Muscle of leg (tissue), 11 donors: ENCODE data around the gene PDHX. TPM values are rescaled to one million over a fixed set of nuclear protein-coding genes. Genes with fewer than 3 reads are reported as not detected.
"Not testable (repeated sequence)": the region's sequence is repeated elsewhere in the genome, so short reads cannot be mapped to it uniquely, and the experiment has no call there.

ENCODE experiments used
- DNase-seq: peaks from one replicate; pipeline ENCODE4 v3.0.0; 2013
- H3K27ac ChIP-seq: one replicate; pipeline ENCODE4 v1.5.1; 2013; ENCODE audit warnings: mild to moderate bottlenecking, low read length, control low read depth
- H3K27me3 ChIP-seq: one replicate; pipeline ENCODE4 v1.6.1; 2013; ENCODE audit warnings: low read length; ENCODE audit not compliant: control insufficient read depth, insufficient read depth
- H3K36me3 ChIP-seq: one replicate; pipeline ENCODE4 v1.6.1; 2013; ENCODE audit warnings: low read length; ENCODE audit not compliant: control insufficient read depth, insufficient read depth
- H3K4me1 ChIP-seq: one replicate; pipeline ENCODE4 v1.6.1; 2013; ENCODE audit warnings: low read length; ENCODE audit not compliant: control insufficient read depth, insufficient read depth
- H3K4me3 ChIP-seq: one replicate; pipeline ENCODE4 v1.5.1; 2013; ENCODE audit warnings: low read length, control low read depth
- H3K9me3 ChIP-seq: replicated peaks from 2 replicates; pipeline ENCODE4 v1.6.1; 2013; ENCODE audit warnings: low read depth, low read length; ENCODE audit not compliant: control insufficient read depth
- WGBS: methylation state at CpG from one replicate; pipeline ENCODE4 v1.1.5; 2013; ENCODE audit warnings: missing lambda C conversion rate; ENCODE audit not compliant: insufficient coverage; 5-methylcytosine and 5-hydroxymethylcytosine counted together
- polyA plus RNA-seq, 8 donors: library from polyadenylated mRNA; unstranded; fragments of 120-200 nt; gene quantifications; one replicate each; pipeline versions ENCODE4 v1.2.1 to v1.2.3, GENCODE V29; 2013; ENCODE audit warnings: inconsistent platforms in 1 of 8, low replicate concordance in 1 of 8; ENCODE audit not compliant: insufficient read length in 8 of 8, insufficient read depth in 1 of 8
- total RNA-seq: library from RNA; stranded (reverse); fragments of 120-200 nt; gene quantifications from one replicate; pipeline ENCODE4 v1.2.4, GENCODE V29; 2013

PDHX gene
- total and polyA plus RNA-seq, 9 donors, result 21.8 to 30.3 (median 24.0) TPM

- Histone ChIP-seq H3K4me1 (peaks cover 2% of the 10 kb centered on the region), H3K4me3 (no peak overlapping the region), H3K9me3 (peaks cover 2% of the 10 kb centered on the region), H3K36me3 (peaks cover 5% of the 10 kb centered on the region), H3K27me3 (no peaks in the 10 kb centered on the region), H3K27ac (no peak overlapping the region)
- WGBS, result 90% methylated on average over 1 of the region's 3 CpGs
- no peak for DNase-seq
Measured at GRCh38 chr11:34907934-34908593, 8.4 kb upstream of the PDHX start.

GRCh38 chr11:34909415-34909814 lies 7.0 kb upstream of the PDHX start:
- Histone ChIP-seq H3K27me3 (no peaks in the 10 kb centered on the region), H3K4me1 (peaks cover 2% of the 10 kb centered on the region), H3K27ac (no peak overlapping the region), H3K9me3 (peaks cover 2% of the 10 kb centered on the region), H3K36me3 (peaks cover 7% of the 10 kb centered on the region), H3K4me3 (no peak overlapping the region)
- DNase-seq, result no peak
- 60% methylated on average over 6 of the region's 6 CpGs for WGBS

DNA sequence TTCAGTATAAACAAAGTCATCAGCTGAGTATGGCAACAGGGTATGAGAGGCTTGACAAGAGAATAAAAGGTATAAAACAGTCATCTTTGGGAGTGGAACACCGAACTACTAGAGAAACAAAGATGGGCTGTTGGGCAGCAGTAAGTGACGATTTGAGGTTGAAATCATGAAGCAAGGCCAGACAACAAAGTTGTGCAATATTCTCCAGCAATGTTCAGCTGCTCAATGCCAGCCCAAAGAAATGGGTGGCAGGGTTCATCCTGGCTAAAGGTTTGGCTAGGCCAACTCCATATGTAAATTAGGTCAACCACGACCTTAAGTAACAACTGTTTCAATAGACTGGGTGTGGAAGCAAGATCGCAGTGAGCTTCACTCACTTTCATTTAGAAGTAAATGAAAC lies 6.5 kb upstream of the PDHX start:
- no peaks in the 10 kb centered on the region for H3K9me3 ChIP-seq
- H3K4me1 ChIP-seq, result peaks cover 3% of the 10 kb centered on the region
- H3K36me3 ChIP-seq, result peaks cover 7% of the 10 kb centered on the region
- H3K27me3 ChIP-seq, result no peaks in the 10 kb centered on the region
- 95% methylated on average over 2 of the region's 4 CpGs for WGBS
- no peak overlapping the region for H3K4me3 ChIP-seq
- DNase-seq, result no peak
- H3K27ac ChIP-seq, result no peak overlapping the region

GRCh38 chr11:34910817-34911216 lies 5.6 kb upstream of the PDHX start:
- Histone ChIP-seq H3K4me3 (no peak overlapping the region), H3K4me1 (peaks cover 5% of the 10 kb centered on the region), H3K36me3 (peaks cover 7% of the 10 kb centered on the region), H3K27ac (no peak overlapping the region), H3K9me3 (no peaks in the 10 kb centered on the region), H3K27me3 (no peaks in the 10 kb centered on the region)
- WGBS, result 100% methylated on average over 1 of the region's 1 CpG
- DNase-seq, result no peak

GRCh38 chr11:34911676-34912075 lies 4.7 kb upstream of the PDHX start:
- H3K27ac ChIP-seq, result no peak overlapping the region
- no peak for DNase-seq
- peaks cover 5% of the 10 kb centered on the region for H3K4me1 ChIP-seq
- H3K36me3 ChIP-seq, result peaks cover 7% of the 10 kb centered on the region
- 86% methylated on average over 1 of the region's 2 CpGs for WGBS
- H3K4me3 ChIP-seq, result no peak overlapping the region
- no peaks in the 10 kb centered on the region for H3K9me3 ChIP-seq
- H3K27me3 ChIP-seq, result no peaks in the 10 kb centered on the region

GRCh38 chr11:34913556-34913955 lies 2.9 kb upstream of the PDHX start:
- WGBS, result over 99% methylated on average over 9 of the region's 10 CpGs
- not testable (repeated sequence) for DNase-seq, H3K36me3 ChIP-seq, H3K27ac ChIP-seq, H3K27me3 ChIP-seq, H3K4me3 ChIP-seq, H3K9me3 ChIP-seq
- H3K4me1 ChIP-seq, result peaks cover 17% of the 10 kb centered on the region

GRCh38 chr11:34915136-34916014 lies 1.0 kb upstream of the PDHX start:
- Histone ChIP-seq H3K4me3 (peak overlapping the region; percentile 91), H3K36me3 (peaks cover 4% of the 10 kb centered on the region), H3K27me3 (no peaks in the 10 kb centered on the region), H3K9me3 (no peaks in the 10 kb centered on the region), H3K27ac (peak overlapping the region; percentile 97), H3K4me1 (peaks cover 14% of the 10 kb centered on the region)
- 3% methylated on average over 22 of the region's 34 CpGs for whole genome bisulfite sequencing
- peak; percentile 70 for DNase-seq

DNA sequence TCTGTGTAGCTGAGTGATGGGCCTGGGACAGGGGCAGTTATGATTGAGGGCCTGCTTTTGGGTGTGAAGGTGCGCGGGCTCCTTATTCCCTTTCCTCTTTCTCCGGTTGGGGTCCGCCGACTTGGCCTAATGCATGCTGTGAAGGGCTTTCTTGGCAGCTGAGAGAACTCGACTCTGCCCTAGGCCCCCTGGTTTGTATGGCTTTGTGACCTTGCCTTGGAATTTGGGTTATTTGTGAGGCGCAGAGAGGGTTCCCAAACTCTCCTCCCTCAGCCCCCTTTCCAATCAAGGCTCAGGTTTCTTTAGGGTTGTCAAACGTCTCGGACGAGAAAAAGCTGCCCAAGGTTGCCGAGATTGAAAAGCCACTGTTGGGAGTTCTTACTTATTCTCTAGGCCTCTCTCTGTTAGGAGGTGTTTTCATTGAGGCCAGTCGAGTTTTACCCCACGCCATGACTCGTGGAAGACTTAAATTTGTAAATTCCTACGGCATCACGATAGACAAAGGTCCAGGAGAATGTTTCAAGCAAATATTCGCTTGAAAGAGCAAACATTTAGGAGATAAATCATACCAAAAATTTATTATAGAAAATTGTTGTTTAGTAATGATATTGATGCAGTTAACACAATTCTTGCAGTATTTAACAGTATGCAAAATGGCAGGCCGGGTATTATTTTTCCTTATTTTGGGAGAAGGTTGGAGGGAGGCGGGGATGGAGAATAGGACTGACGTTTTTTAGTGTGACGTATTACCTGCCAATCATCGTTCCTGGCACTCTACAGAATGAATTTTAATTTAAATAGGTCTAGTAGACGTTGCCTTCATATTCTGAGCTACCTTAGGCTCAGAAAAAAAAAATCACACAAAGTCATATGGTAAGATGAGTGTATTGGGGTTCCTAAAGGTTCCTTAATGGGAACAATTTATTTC lies 689 bp downstream of the PDHX start:
- peak overlapping the region; percentile 91 for H3K4me3 ChIP-seq
- peak overlapping the region; percentile 96 for H3K27ac ChIP-seq
- no peaks in the 10 kb centered on the region for H3K27me3 ChIP-seq
- peaks cover 6% of the 10 kb centered on the region for H3K36me3 ChIP-seq
- no peak for DNase-seq
- H3K4me1 ChIP-seq, result peaks cover 14% of the 10 kb centered on the region
- 25% methylated on average over 2 of the region's 23 CpGs for WGBS
- no peaks in the 10 kb centered on the region for H3K9me3 ChIP-seq

GRCh38 chr11:34921156-34921555 lies 4.7 kb downstream of the PDHX start:
- WGBS, result 100% methylated on average over 2 of the region's 4 CpGs
- no peaks in the 10 kb centered on the region for H3K9me3 ChIP-seq
- peaks cover 2% of the 10 kb centered on the region for H3K36me3 ChIP-seq
- no peaks in the 10 kb centered on the region for H3K27me3 ChIP-seq
- no peak for DNase-seq
- H3K27ac ChIP-seq, result no peak overlapping the region
- peaks cover 12% of the 10 kb centered on the region for H3K4me1 ChIP-seq
- H3K4me3 ChIP-seq, result no peak overlapping the region

DNA sequence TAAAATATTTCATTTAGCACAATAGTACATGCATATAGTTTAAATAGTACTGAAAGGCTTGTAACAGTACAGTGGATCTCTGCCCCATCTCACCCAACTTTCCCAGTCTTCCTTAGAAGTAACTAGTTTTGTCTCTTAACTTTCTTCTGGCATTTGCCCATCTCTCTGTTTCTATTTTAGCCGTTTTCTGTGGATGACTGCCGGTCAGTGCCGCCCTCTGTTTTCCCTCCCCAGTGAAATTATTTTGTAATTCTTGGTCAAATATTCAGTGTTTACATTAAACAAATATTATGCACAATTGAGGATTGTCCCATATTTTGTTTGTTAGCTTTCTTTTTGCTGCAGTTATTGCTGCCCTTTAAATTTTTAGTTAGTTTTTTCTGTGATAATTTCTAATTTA lies 8.3 kb downstream of the PDHX start:
- no peak overlapping the region for H3K4me3 ChIP-seq
- peaks cover 2% of the 10 kb centered on the region for H3K36me3 ChIP-seq
- H3K9me3 ChIP-seq, result no peaks in the 10 kb centered on the region
- no peak overlapping the region for H3K27ac ChIP-seq
- WGBS, result no CpG with 5 or more reads among the region's 3 CpGs
- no peaks in the 10 kb centered on the region for H3K4me1 ChIP-seq
- H3K27me3 ChIP-seq, result no peaks in the 10 kb centered on the region
- no peak for DNase-seq
